HepG2 (cell line): ENCODE measurements around the gene COL13A1. TPM values are rescaled to one million over a fixed set of nuclear protein-coding genes. Genes with fewer than 3 reads are reported as not detected.

Experiments
- ATAC-seq: fragments of 200-7000 bp; cut with Tn5 transposase; 3 replicates; pipeline ENCODE4 v1.9.1; 2020; ENCODE audit warnings: mild to moderate bottlenecking, moderate library complexity
- BruUV-seq: library from RNA; stranded (reverse); fragments of 400-500 nt; replicated peaks from 2 replicates; lab custom pipeline; 2021; lab: Mats Ljungman, UMichigan
- CTCF ChIA-PET: fragments of 300-600 bp; formaldehyde crosslinking; extraction: SDS; loops from one replicate; lab custom pipeline; 2021; ENCODE audit warnings: low total read pairs, inconsistent platforms, low intra/inter-chr PET ratio; lab: Yijun Ruan, JAX
- POLR2A ChIA-PET: fragments of 350-600 bp; sonication (Branson Sonifier 250); formaldehyde crosslinking; loops from one replicate; lab custom pipeline; 2020; ENCODE audit warnings: antibody characterized with exemption, inconsistent platforms; lab: Yijun Ruan, JAX
- DNase-seq: peaks from one replicate; pipeline ENCODE4 v3.0.0-alpha.2; 2015; ENCODE audit warnings: low spot score
- FAIRE-seq: peaks from 3 replicates; lab custom pipeline; 2011; peaks lifted over from hg19 to GRCh38; lab: Jason Lieb, UNC
- H2AFZ ChIP-seq: one replicate; pipeline ENCODE4 v1.6.1; 2011; ENCODE audit warnings: low read length, inconsistent platforms
- H3K27ac ChIP-seq: fragments of 300-600 bp; 3 replicates; pipeline ENCODE4 v1.8.0; 2011; ENCODE audit warnings: mixed run types, mild to moderate bottlenecking, mixed read lengths, low read length, inconsistent platforms; ENCODE audit not compliant: insufficient read depth; ENCODE audit errors: extremely low read length
- H3K27me3 ChIP-seq, 2 experiments: fragments of 200-600 bp in 1 of 2; 2 replicates in 1 of 2; 3 replicates in 1 of 2; pipeline versions ENCODE4 v1.6.0 to v1.8.0; 2011; ENCODE audit warnings: low read length in 2 of 2, mild to moderate bottlenecking in 2 of 2, moderate library complexity in 2 of 2, inconsistent platforms in 1 of 2; ENCODE audit not compliant: insufficient read depth in 2 of 2, control insufficient read depth in 1 of 2
- H3K36me3 ChIP-seq, 2 experiments: fragments of 200-600 bp in 1 of 2; replicated peaks in 1 of 2; 2 replicates in 1 of 2; 3 replicates in 1 of 2; pipeline versions ENCODE4 v1.5.1 to v1.8.0; 2011; ENCODE audit warnings: low read length in 2 of 2, inconsistent platforms in 1 of 2; ENCODE audit not compliant: insufficient read depth in 2 of 2, control insufficient read depth in 1 of 2
- H3K4me1 ChIP-seq: 2 replicates; pipeline ENCODE4 v1.5.1; 2012; ENCODE audit warnings: low read length, inconsistent platforms; ENCODE audit not compliant: insufficient read depth
- H3K4me2 ChIP-seq: 2 replicates; pipeline ENCODE4 v1.6.0; 2011; ENCODE audit warnings: low read depth, low read length, inconsistent platforms
- H3K4me3 ChIP-seq, 3 experiments: fragments of 200-600 bp in 1 of 3; sonication (generic), shearing (Covaris generic) in 1 of 3; replicated peaks in 1 of 3; 2 replicates each; pipeline ENCODE4 v1.5.1; 2011 to 2016; ENCODE audit warnings: low read length in 3 of 3, inconsistent platforms in 2 of 3, low read depth in 2 of 3, mild to moderate bottlenecking in 2 of 3, control low read depth in 1 of 3, mixed read lengths in 1 of 3; ENCODE audit not compliant: insufficient read depth in 1 of 3
- H3K79me2 ChIP-seq: one replicate; pipeline ENCODE4 v1.6.1; 2011; ENCODE audit warnings: low read length, inconsistent platforms; ENCODE audit not compliant: insufficient read depth
- H3K9ac ChIP-seq: 2 replicates; pipeline ENCODE4 v1.6.0; 2011; ENCODE audit warnings: mild to moderate bottlenecking, low read depth, low read length, inconsistent platforms; ENCODE audit not compliant: insufficient read depth
- H3K9me3 ChIP-seq: 2 replicates; pipeline ENCODE4 v1.5.1; 2012; ENCODE audit warnings: mild to moderate bottlenecking, low read length
- H4K20me1 ChIP-seq: 2 replicates; pipeline ENCODE4 v1.6.0; 2011; ENCODE audit warnings: inconsistent platforms, mild to moderate bottlenecking, low read length, moderate library complexity; ENCODE audit not compliant: insufficient read depth
- ATF5 ChIP-seq: sonication (generic); formaldehyde crosslinking; IDR thresholded peaks from 2 replicates; pipeline ENCODE4 v1.4.0; 2020; ENCODE audit warnings: mild to moderate bottlenecking, low read depth, missing genetic modification reagents
- E2F1 ChIP-seq: sonication (generic); formaldehyde crosslinking; IDR thresholded peaks from 2 replicates; pipeline ENCODE4 v1.5.0; 2020; ENCODE audit warnings: missing genetic modification reagents
- HOXA9 ChIP-seq: sonication (generic); formaldehyde crosslinking; IDR thresholded peaks from 2 replicates; pipeline ENCODE4 v1.8.1; 2022; ENCODE audit warnings: missing genetic modification reagents, mild to moderate bottlenecking, moderate library complexity, borderline replicate concordance
- MYPOP ChIP-seq: sonication (generic); formaldehyde crosslinking; IDR thresholded peaks from 2 replicates; pipeline ENCODE4 v1.8.1; 2023; ENCODE audit warnings: mild to moderate bottlenecking, moderate library complexity, missing genetic modification reagents
- RXRA ChIP-seq: sonication (generic); formaldehyde crosslinking; IDR thresholded peaks from 2 replicates; pipeline ENCODE4 v1.5.1; 2020; ENCODE audit warnings: missing genetic modification reagents
- SIX1 ChIP-seq: sonication (generic); formaldehyde crosslinking; IDR thresholded peaks from 2 replicates; pipeline ENCODE4 v1.4.0; 2020; ENCODE audit warnings: missing genetic modification reagents, borderline replicate concordance
- SMARCE1 ChIP-seq: fragments of 450-650 bp; IDR thresholded peaks from 2 replicates; pipeline ENCODE4 v1.6.1; 2017; ENCODE audit warnings: borderline replicate concordance
- SP2 ChIP-seq: sonication (generic); formaldehyde crosslinking; IDR thresholded peaks from 2 replicates; pipeline ENCODE4 v1.5.1; 2020; ENCODE audit warnings: mild to moderate bottlenecking, missing genetic modification reagents
- ZBTB46 ChIP-seq: sonication (generic); formaldehyde crosslinking; IDR thresholded peaks from 2 replicates; pipeline ENCODE4 v1.4.0; 2020; ENCODE audit warnings: mild to moderate bottlenecking, missing genetic modification reagents, borderline replicate concordance
- ZNF160 ChIP-seq: sonication (generic); formaldehyde crosslinking; IDR thresholded peaks from 2 replicates; pipeline ENCODE4 v1.8.0; 2022; ENCODE audit warnings: mild to moderate bottlenecking, inconsistent platforms, missing genetic modification reagents
- ZNF326 ChIP-seq: sonication (generic); formaldehyde crosslinking; IDR thresholded peaks from 2 replicates; pipeline ENCODE4 v1.4.0; 2020; ENCODE audit warnings: missing genetic modification reagents, borderline replicate concordance
- ZNF343 ChIP-seq: sonication (generic); formaldehyde crosslinking; IDR thresholded peaks from 2 replicates; pipeline ENCODE4 v1.4.0; 2020; ENCODE audit warnings: mild to moderate bottlenecking, missing genetic modification reagents
- ZNF841 ChIP-seq: sonication (generic); formaldehyde crosslinking; IDR thresholded peaks from 2 replicates; pipeline ENCODE4 v1.8.1; 2023; ENCODE audit warnings: missing genetic modification reagents, borderline replicate concordance
- ZSCAN12 ChIP-seq: sonication (generic); formaldehyde crosslinking; IDR thresholded peaks from 2 replicates; pipeline ENCODE4 v1.9.0; 2021; ENCODE audit warnings: mild to moderate bottlenecking, missing genetic modification reagents
- ZUFSP ChIP-seq: sonication (generic); formaldehyde crosslinking; IDR thresholded peaks from 2 replicates; pipeline ENCODE4 v1.9.0; 2021; ENCODE audit warnings: missing genetic modification reagents, mild to moderate bottlenecking, borderline replicate concordance
- WGBS: methylation state at CpG from one replicate; pipeline ENCODE4 v1.1.6; 2017; ENCODE audit warnings: low lambda C conversion rate; 5-methylcytosine and 5-hydroxymethylcytosine counted together
- in situ Hi-C: cut with HindIII; loops from 2 replicates; pipeline ENCODE4 v1.10.0; 2017; ENCODE audit warnings: low pct_unique_long_range_greater_than_20kb; ENCODE audit not compliant: extremely low pct_ligation_motif_present
- intact Hi-C: fragments of 100-400 bp; cut with micrococcal nuclease; formaldehyde crosslinking; loops from one replicate; pipeline ENCODE4 v1.10.0; 2022; ENCODE audit not compliant: unreplicated experiment
- polyA plus RNA-seq, 8 experiments: library from polyadenylated mRNA; depleted of rRNA in 3 of 8; stranded (reverse) in 7 of 8; unstranded in 1 of 8; fragments of >200 nt; fragmentation: Illumina TruSeq in 4 of 8; extraction: Trizol in 4 of 8; gene quantifications; 2 replicates each; pipeline versions ENCODE4 v1.2.1 to v1.2.3, GENCODE V29; 2011 to 2016; ENCODE audit warnings: low read depth in 4 of 8, missing spikeins in 1 of 8, mixed read lengths in 1 of 8; ENCODE audit not compliant: insufficient read depth in 1 of 8
- total RNA-seq, 5 experiments: library from RNA; depleted of rRNA; stranded (reverse); fragments of >200 nt; fragmentation: Illumina TruSeq; extraction: Trizol; gene quantifications; 2 replicates each; pipeline ENCODE4 v1.2.3, GENCODE V29; 2016; ENCODE audit warnings: low read depth in 1 of 5

COL13A1 gene
- total and polyA plus RNA-seq, 2 of the 13 experiments (the other 11 are each of a cell fraction or from before 2014, with no cell fraction given): 0.07 TPM; not detected in 1

GRCh38 chr10:69816521-69816920 lies 14.8 kb downstream of the COL13A1 start:
- 8% methylated on average over 5 of the region's 5 CpGs for WGBS
- no peak for DNase-seq
- CTCF ChIA-PET: no interaction called here

More at GRCh38 chr10:69816521-69816920, 14.8 kb downstream of the COL13A1 start:
- no TSS peak for BruUV-seq
- H3K9me3 ChIP-seq: no peaks in the 10 kb centered on the region
- no peaks in the 10 kb centered on the region for H3K36me3 ChIP-seq
- TF ChIP-seq ZUFSP (CRISPR knock-in tag) (no peak), SMARCE1 (no peak), ZBTB46 (no peak), ZNF841 (CRISPR knock-in tag) (no peak), ZNF160 (CRISPR knock-in tag) (no peak), SP2 (CRISPR knock-in tag) (no peak), HOXA9 (CRISPR knock-in tag) (no peak), E2F1 (CRISPR knock-in tag) (no peak), ATF5 (CRISPR knock-in tag) (no peak), ZNF326 (CRISPR knock-in tag) (no peak), ZSCAN12 (CRISPR knock-in tag) (no peak), ZNF343 (no peak), SIX1 (no peak), MYPOP (CRISPR knock-in tag) (no peak), RXRA (CRISPR knock-in tag) (no peak)
- H4K20me1 ChIP-seq: no peaks in the 10 kb centered on the region
- H3K9ac ChIP-seq: no peak overlapping the region
- H3K27me3 ChIP-seq: peaks cover 3 to 23% of the 10 kb centered on the region in 2 experiments; a peak in 2 of 5 replicates
- H3K4me2 ChIP-seq: no peak overlapping the region
- no peaks in the 10 kb centered on the region for H3K79me2 ChIP-seq
- no peak for FAIRE-seq
- H3K27ac ChIP-seq: no peak overlapping the region
- H2AFZ ChIP-seq: no peak overlapping the region
- H3K4me1 ChIP-seq: no peaks in the 10 kb centered on the region
- no peak overlapping the region for H3K4me3 ChIP-seq
- in situ Hi-C loops (no loop called here), intact Hi-C loops (no loop called here)
- POLR2A ChIA-PET: no interaction called here
- no peak for ATAC-seq
